ENCODE measurements around the gene WDR59. TPM values are rescaled to one million over a fixed set of nuclear protein-coding genes. Genes with fewer than 3 reads are reported as not detected.

The WDR59 gene
- polyA plus RNA-seq, 1 of the 3 experiments (the other 2 are of a cell fraction) = 48.2 TPM

- Histone ChIP-seq H3K27me3 (ENCODE audit: insufficient read depth) (no peaks in the 10 kb centered on the region), H2AFZ (ENCODE audit: low read depth) (no peak overlapping the region), H3K9me2 (no peaks in the 10 kb centered on the region), H3K9me3 (no peaks in the 10 kb centered on the region), H3K4me1 (ENCODE audit: control insufficient read depth in 1 of 2, insufficient read depth in 2 of 2, low read depth in 1 of 2, low read length in 1 of 2) (peaks cover 0 to 13% of the 10 kb centered on the region in 2 experiments; a peak in 2 of 4 replicates), H3F3A (replicated peaks; ENCODE audit: insufficient read depth) (peaks cover 25% of the 10 kb centered on the region), H3K36me3 (replicated peaks in 1 of 2; ENCODE audit: control insufficient read depth in 1 of 2, insufficient read depth in 2 of 2, low read length in 1 of 2) (no peaks in the 10 kb centered on the region), H4K20me1 (ENCODE audit: insufficient read depth) (no peaks in the 10 kb centered on the region), H3K4me2 (peak overlapping the region; percentile 44; the same call in 1 of the 2 replicates), H3K79me2 (ENCODE audit: insufficient read depth) (peaks cover 95% of the 10 kb centered on the region), H3K4me3 (ENCODE audit: low read depth in 2 of 2, low read length in 1 of 2) (no peak overlapping the region), H3K27ac (ENCODE audit: low read depth in 2 of 2, low read length in 1 of 2) (peak overlapping the region in 1 of 2 experiments; percentile 47; a peak in 2 of 4 replicates), H3K9ac (no peak overlapping the region)
- DNase-seq = no peak
- TF ChIP-seq PBX3 (IDR thresholded peaks at IDR 0.05) = 0 out of 2 replicates have a peak, but pooled peaks have one; percentile 12
- TF ChIP-seq TCF12 (IDR thresholded peaks at IDR 0.05) = peak; percentile 68
- no peak for TF ChIP-seq NFIC (IDR thresholded peaks at IDR 0.05; ENCODE audit: borderline replicate concordance)
- TF ChIP-seq MAX (IDR thresholded peaks at IDR 0.05; ENCODE audit: low read depth) = 0 out of 2 replicates have a peak, but pooled peaks have one; percentile 15
- TF ChIP-seq JUND (IDR thresholded peaks at IDR 0.05) = peak; percentile 48
- peak in 1 of 2 experiments; percentile 46; a peak in 1 of 4 replicates for TF ChIP-seq EP300 (IDR thresholded peaks at IDR 0.05; ENCODE audit: borderline replicate concordance in 1 of 2, low read depth in 1 of 2, low read length in 1 of 2)
- no peak for TF ChIP-seq CHD2 (IDR thresholded peaks at IDR 0.05; ENCODE audit: low read length, partially characterized antibody)
- TF ChIP-seq TEAD4 (IDR thresholded peaks at IDR 0.05; ENCODE audit: borderline replicate concordance, insufficient read depth) = peak; percentile 72; the same call in 1 of the 2 replicates
- no peak for TF ChIP-seq FOXM1 (IDR thresholded peaks at IDR 0.05; ENCODE audit: low read depth)
- no peak for TF ChIP-seq YY1 (IDR thresholded peaks at IDR 0.05; ENCODE audit: low read depth)
- TF ChIP-seq FOXJ3 (CRISPR knock-in tag; IDR thresholded peaks at IDR 0.05) = no peak
- no peak for TF ChIP-seq RAD21 (IDR thresholded peaks at IDR 0.05; ENCODE audit: low read length)
- no peak for TF ChIP-seq USF1 (IDR thresholded peaks at IDR 0.05; ENCODE audit: borderline replicate concordance, low read depth)
- TF ChIP-seq NRF1 (IDR thresholded peaks at IDR 0.05; ENCODE audit: low read depth, low read length) = no peak
- TF ChIP-seq FOSL2 (IDR thresholded peaks at IDR 0.05; ENCODE audit: borderline replicate concordance, low read depth) = peak; percentile 42; the same call in 1 of the 2 replicates
- TF ChIP-seq RXRA (IDR thresholded peaks at IDR 0.05; ENCODE audit: borderline replicate concordance, low read depth) = peak; percentile 79; the same call in 1 of the 2 replicates
- no peak for TF ChIP-seq USF2 (IDR thresholded peaks at IDR 0.05; ENCODE audit: borderline replicate concordance, low read depth, low read length)
- ChIA-PET POLR2A (no interaction called here), CTCF (interaction anchor here (1.1 kb wide), 1 partner anchor 28 kb away, joined by 4 read pairs; no protein-coding TSS in a partner anchor)
Observed at GRCh38 chr16:75029854-75030253, 44.9 kb upstream of the WDR59 start.
